ENCODE data around the gene SPAG9. TPM values are rescaled to one million over a fixed set of nuclear protein-coding genes. Genes with fewer than 3 reads are reported as not detected.

Gene SPAG9
- total RNA-seq, 4 donors from 2014 or later: 81.2 to 99.9 (median 89.9) TPM

DNA sequence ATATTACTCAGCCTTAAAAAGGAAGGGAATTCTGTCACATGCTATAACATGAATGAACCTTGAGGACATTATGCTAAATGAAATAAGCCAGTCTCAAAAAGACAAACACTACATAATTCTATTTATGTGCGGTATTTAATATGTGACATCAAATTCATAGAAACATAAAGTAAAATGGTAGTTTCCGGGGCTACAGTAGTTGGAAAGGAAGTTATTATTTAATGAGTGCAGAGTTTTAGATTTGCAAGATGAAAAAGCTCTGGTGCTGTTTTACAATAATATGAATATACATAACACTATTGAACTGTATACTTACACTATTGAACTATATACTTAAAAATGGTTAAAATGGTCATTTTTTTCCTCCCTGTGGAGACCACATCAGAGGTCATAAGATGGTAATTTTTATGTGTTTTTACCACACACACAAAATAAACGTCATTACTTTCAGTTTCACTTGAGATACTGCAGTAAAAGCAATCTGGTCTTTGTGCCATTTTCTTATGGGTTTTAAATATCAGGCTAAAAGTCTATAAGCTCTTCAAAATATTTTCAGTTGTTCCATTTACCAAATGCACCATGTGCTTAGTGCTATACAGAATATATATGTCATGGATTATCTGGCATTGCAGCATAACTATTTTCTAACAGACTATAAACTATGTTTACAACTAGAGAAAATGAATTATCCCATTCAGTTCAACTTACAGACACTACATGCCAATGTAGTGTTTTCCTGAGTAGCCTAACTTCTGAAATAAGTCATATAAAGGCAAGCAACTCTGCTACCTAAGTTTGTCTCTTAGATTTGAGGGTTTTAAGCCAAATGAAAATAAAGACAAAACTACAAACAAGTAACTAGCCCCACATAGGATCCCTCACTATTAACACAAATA lies 90.9 kb downstream of the SPAG9 start:
- H3K27ac ChIP-seq (replicated peaks in 1 of 4): peak overlapping the region in 3 of 4 donors; percentile 28 to 37 (median 34)
- TF ChIP-seq CTCF (IDR thresholded peaks at IDR 0.05): no peak
- TF ChIP-seq POLR2AphosphoS5 (IDR thresholded peaks at IDR 0.05): no peak
- no peak for TF ChIP-seq EP300 (IDR thresholded peaks at IDR 0.05)
- TF ChIP-seq POLR2A (IDR thresholded peaks at IDR 0.05; ENCODE audit: low read depth): no peak
- peaks cover 0 to 11% (median 5%) of the 10 kb centered on the region in 4 donors for H3K36me3 ChIP-seq
- DNase-seq (ENCODE audit: extremely low spot score): no peak
- H3K27me3 ChIP-seq: no peaks in the 10 kb centered on the region
- intact Hi-C loops (cut with DNase I): no loop called here
- 48% methylated on average over 3 of the region's 3 CpGs for WGBS
- peaks cover 0 to 12% (median 7%) of the 10 kb centered on the region in 4 donors for H3K4me1 ChIP-seq
- no peaks in the 10 kb centered on the region for H3K9me3 ChIP-seq
- H3K4me3 ChIP-seq: peak overlapping the region; percentile 2 to 33 (median 16)

GRCh38 chr17:51029142-51029541 lies 91.5 kb downstream of the SPAG9 start:
- no peak for DNase-seq (ENCODE audit: extremely low spot score)
- WGBS: 79% methylated on average over 1 of the region's 1 CpG
- Histone ChIP-seq H3K27me3 (no peaks in the 10 kb centered on the region), H3K27ac (replicated peaks in 1 of 4) (peak overlapping the region in 2 of 4 donors; percentile 34 to 37), H3K4me1 (peaks cover 0 to 12% (median 7%) of the 10 kb centered on the region in 4 donors), H3K36me3 (peaks cover 0 to 11% (median 5%) of the 10 kb centered on the region in 4 donors), H3K4me3 (peak overlapping the region in 1 of 4 donors; percentile 15), H3K9me3 (no peaks in the 10 kb centered on the region)
- intact Hi-C loops (cut with DNase I): no loop called here
- TF ChIP-seq EP300 (IDR thresholded peaks at IDR 0.05): no peak
- no peak for TF ChIP-seq POLR2AphosphoS5 (IDR thresholded peaks at IDR 0.05)
- TF ChIP-seq POLR2A (IDR thresholded peaks at IDR 0.05; ENCODE audit: low read depth): no peak
- TF ChIP-seq CTCF (IDR thresholded peaks at IDR 0.05): no peak

DNA sequence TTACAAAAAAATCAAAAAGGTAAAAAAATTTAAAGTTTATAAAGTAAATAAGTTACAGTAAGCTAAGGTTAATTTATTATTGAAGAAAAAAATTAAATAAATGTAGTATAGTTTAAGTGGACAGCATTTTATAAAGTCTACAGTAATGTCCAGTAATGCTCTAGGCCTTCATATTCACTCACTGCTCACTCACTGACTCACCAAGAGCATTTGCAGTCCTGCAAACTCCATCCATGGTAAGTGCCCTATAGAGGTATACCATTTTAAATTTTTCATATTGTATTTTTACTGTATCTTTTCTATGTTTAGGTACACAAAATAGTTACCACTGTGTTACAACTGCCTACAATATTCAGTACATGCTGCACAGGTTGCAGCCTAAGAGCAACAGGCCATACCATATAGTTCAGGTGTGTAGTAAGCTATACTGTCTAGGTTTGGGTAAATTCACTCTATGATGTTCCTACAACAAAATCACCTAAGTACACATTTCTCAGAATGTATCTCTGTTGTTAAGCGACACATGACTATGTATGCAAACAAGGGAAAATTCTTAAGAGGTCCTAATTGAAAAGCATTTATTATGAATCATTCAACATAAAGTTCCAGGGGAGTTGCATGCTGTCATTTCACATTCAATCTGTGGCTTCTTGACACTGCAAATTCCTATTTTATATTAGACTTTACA lies 92.3 kb downstream of the SPAG9 start:
- intact Hi-C loops (cut with DNase I): no loop called here
- no peak overlapping the region for H3K27ac ChIP-seq (replicated peaks in 1 of 4)
- H3K36me3 ChIP-seq: peaks cover 0 to 11% (median 5%) of the 10 kb centered on the region in 4 donors
- H3K9me3 ChIP-seq: no peaks in the 10 kb centered on the region
- TF ChIP-seq POLR2AphosphoS5 (IDR thresholded peaks at IDR 0.05): no peak
- no peak for TF ChIP-seq EP300 (IDR thresholded peaks at IDR 0.05)
- no peak for TF ChIP-seq CTCF (IDR thresholded peaks at IDR 0.05)
- TF ChIP-seq POLR2A (IDR thresholded peaks at IDR 0.05; ENCODE audit: low read depth): no peak
- H3K27me3 ChIP-seq: no peaks in the 10 kb centered on the region
- no peak for DNase-seq (ENCODE audit: extremely low spot score)
- peaks cover 0 to 12% (median 7%) of the 10 kb centered on the region in 4 donors for H3K4me1 ChIP-seq
- no peak overlapping the region for H3K4me3 ChIP-seq
- WGBS: 100% methylated on average over 1 of the region's 1 CpG

DNA sequence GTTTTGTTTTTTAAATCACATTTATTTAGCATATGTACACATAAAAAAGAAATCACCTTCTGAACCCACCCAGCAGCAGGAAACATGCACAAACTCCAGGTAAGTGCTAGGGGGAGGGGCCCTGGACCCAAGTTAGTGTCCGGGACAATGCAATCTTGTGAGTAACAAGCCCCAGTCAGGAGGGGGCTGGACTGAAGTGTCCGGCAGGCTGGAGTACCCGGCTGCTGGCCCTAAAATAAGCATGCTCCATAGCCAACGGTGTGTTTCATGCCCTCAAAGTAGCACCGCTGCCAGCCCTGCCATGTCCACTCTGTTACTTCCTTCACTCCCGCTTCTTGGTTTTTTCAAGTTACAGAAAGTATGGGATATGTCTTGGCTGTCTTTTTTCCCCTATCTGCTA lies 102.1 kb downstream of the SPAG9 start:
- no peak for DNase-seq (ENCODE audit: extremely low spot score)
- intact Hi-C loops (cut with DNase I): no loop called here
- 87% methylated on average over 6 of the region's 6 CpGs for WGBS
- Histone ChIP-seq H3K27ac (replicated peaks in 1 of 4) (no peak overlapping the region), H3K27me3 (no peaks in the 10 kb centered on the region), H3K4me3 (no peak overlapping the region), H3K4me1 (peaks cover 0 to 18% (median 10%) of the 10 kb centered on the region in 4 donors), H3K36me3 (peaks cover 20 to 75% (median 57%) of the 10 kb centered on the region in 4 donors), H3K9me3 (no peaks in the 10 kb centered on the region)
- no peak for TF ChIP-seq CTCF (IDR thresholded peaks at IDR 0.05)
- TF ChIP-seq POLR2A (IDR thresholded peaks at IDR 0.05; ENCODE audit: low read depth): no peak
- no peak for TF ChIP-seq POLR2AphosphoS5 (IDR thresholded peaks at IDR 0.05)
- no peak for TF ChIP-seq EP300 (IDR thresholded peaks at IDR 0.05)
